ENCODE measurements around the gene CDR2L.
"Not testable (repeated sequence)": the region's sequence is repeated elsewhere in the genome, so short reads cannot be mapped to it uniquely, and the experiment has no call there.

GRCh38 chr17:75045946-75046406 lies 58.5 kb downstream of the CDR2L start:
- not testable (repeated sequence) for TF ChIP-seq ZNF416 (CRISPR knock-in tag; IDR thresholded peaks at IDR 0.05); USF1 (CRISPR knock-in tag; IDR thresholded peaks at IDR 0.05); TEAD4 (CRISPR knock-in tag; IDR thresholded peaks at IDR 0.05); PRDM15 (CRISPR knock-in tag; IDR thresholded peaks at IDR 0.05); CTCF (IDR thresholded peaks at IDR 0.05); ZNF423 (CRISPR knock-in tag; IDR thresholded peaks at IDR 0.05); FOXJ3 (CRISPR knock-in tag; IDR thresholded peaks at IDR 0.05; ENCODE audit: borderline replicate concordance); ZMAT4 (CRISPR knock-in tag; IDR thresholded peaks at IDR 0.05); RELA (CRISPR knock-in tag; IDR thresholded peaks at IDR 0.05; ENCODE audit: borderline replicate concordance); CBFB (CRISPR knock-in tag; IDR thresholded peaks at IDR 0.05; ENCODE audit: low read depth)

Measured in WTC11 (cell line).